ENCODE results near the gene ATP13A2. TPM values are rescaled to one million over a fixed set of nuclear protein-coding genes. Genes with fewer than 3 reads are reported as not detected.

Gene ATP13A2
- total RNA-seq, 1 experiment from 2014 or later = 9.8 TPM

GRCh38 chr1:17028662-17029188 lies 17.0 kb upstream of the ATP13A2 start:
- no peak for DNase-seq (ENCODE audit: low spot score)

DNA sequence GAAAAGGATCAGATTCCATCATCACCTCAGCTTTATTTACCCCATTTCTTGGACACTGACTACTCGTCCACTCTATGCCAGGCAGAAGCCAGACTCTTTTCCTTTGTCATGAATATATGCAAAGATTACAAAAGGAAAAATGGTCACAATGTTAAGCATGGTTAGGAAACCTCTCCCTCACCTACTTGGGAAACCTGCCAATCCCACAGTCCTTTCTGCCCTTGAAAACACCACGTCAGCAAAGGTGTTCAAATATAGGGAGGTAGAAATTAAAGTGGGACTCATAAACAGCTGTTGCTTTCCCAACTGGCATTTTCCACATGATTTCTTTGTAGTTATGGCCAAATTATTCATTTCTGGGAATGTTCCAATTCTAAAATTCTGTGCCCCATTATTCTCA lies 16.2 kb upstream of the ATP13A2 start:
- no peak for DNase-seq (ENCODE audit: low spot score)

GRCh38 chr1:17027403-17027802 lies 15.7 kb upstream of the ATP13A2 start:
- DNase-seq (ENCODE audit: low spot score) = no peak

DNA sequence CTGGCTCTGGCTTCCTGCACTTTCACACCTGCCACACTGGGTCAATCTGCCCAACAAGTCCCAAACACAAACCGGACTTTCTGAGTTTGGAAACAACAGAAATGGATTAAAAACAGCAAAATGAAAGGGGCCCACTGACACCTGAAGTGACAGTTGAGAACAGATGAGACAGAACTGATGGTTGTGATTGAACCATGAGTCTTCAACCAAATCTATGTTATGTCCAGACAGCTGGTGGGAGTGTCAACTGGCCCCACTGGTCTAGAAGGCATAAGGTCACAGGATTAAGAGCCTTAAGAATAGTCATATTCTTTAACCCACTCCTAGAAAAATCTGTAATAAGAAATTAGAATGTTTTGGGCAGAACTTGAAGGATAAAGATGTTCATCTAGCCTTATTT lies 13.0 kb upstream of the ATP13A2 start:
- no peak for DNase-seq (ENCODE audit: low spot score)

- DNase-seq (ENCODE audit: low spot score) = no peak
These were observed 11.8 kb upstream of the ATP13A2 start for GRCh38 chr1:17023573-17023972.

GRCh38 chr1:17023102-17023501 lies 11.4 kb upstream of the ATP13A2 start:
- no peak for DNase-seq (ENCODE audit: low spot score)

DNA sequence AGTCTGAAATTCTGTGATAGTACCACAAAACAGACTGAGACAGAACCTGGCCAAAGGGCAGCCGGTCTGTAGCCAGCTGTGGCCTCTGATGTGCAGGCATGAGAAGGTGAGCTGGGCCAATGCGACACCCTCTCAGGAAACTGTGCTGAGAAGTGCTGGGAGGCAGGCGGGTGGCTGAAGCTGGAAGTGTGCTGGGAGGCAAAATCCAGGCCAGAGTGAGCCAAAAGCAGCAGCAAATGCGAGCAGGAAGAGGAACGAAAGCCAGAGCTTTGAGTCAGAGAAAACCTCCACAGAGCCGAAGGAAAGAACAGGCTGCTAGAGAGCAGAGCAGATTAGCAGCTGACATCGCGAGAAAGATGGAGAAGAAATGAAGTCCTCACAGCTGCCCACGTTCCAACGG lies 10.2 kb upstream of the ATP13A2 start:
- DNase-seq (ENCODE audit: low spot score) = no peak

DNA sequence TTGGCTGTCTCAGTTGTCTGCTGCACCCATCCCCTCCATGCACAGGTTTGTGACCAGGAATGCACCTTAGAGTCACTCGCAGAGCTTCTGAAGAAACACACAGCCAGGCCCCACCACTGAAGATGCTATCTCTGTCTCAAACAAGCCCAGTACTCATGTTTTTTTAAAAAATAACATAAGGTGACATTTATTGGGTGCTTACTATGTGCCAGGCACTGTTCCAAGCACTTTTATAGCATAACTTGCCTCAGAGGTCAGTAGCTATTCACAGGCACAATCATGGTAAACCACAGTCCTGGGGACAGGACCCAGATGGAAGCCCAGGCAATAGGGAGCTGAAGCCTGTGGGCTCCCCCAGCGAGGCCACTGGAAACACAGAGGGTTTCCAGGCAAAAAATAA lies 8.8 kb upstream of the ATP13A2 start:
- no peak for DNase-seq (ENCODE audit: low spot score)

GRCh38 chr1:17018849-17019248 lies 7.1 kb upstream of the ATP13A2 start:
- no peak for DNase-seq (ENCODE audit: low spot score)

DNA sequence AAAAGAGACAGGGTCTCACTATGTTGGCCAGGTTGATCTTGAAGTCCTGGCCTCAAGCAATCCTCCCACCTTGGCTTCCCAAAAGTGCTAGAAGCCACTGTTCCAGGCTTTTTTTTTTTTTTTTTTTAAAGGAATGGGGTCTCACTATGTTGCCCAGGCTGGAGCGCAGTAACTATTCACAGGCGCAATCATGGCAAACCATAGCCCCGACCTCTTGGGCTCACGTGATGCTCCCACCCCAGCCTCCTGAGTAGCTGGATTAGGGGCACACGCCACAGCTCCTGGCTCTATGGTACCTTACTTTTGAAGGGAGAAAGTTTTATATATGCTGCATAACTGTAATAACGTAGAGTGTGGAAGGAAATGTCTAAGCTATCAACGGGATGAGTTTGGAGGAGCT lies 5.7 kb upstream of the ATP13A2 start:
- no peak for DNase-seq (ENCODE audit: low spot score)

DNA sequence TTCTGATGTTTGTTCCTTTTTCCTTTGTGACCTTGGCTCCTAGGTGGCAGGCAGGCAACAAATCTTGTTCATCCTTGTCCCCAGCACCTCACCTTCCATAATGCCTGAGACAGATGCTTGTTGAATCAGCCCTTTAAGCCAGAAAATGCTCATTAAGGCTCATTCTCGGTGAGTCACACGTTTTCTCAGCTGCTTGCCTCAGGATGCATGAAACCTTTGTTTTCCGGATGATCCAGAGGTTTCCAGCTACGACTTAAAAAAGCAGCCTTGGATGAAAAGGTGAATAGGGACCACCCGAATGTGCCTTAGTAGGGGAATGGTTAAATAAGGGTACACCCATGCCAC lies 4.6 kb upstream of the ATP13A2 start:
- DNase-seq (ENCODE audit: low spot score) = peak; percentile 32

DNA sequence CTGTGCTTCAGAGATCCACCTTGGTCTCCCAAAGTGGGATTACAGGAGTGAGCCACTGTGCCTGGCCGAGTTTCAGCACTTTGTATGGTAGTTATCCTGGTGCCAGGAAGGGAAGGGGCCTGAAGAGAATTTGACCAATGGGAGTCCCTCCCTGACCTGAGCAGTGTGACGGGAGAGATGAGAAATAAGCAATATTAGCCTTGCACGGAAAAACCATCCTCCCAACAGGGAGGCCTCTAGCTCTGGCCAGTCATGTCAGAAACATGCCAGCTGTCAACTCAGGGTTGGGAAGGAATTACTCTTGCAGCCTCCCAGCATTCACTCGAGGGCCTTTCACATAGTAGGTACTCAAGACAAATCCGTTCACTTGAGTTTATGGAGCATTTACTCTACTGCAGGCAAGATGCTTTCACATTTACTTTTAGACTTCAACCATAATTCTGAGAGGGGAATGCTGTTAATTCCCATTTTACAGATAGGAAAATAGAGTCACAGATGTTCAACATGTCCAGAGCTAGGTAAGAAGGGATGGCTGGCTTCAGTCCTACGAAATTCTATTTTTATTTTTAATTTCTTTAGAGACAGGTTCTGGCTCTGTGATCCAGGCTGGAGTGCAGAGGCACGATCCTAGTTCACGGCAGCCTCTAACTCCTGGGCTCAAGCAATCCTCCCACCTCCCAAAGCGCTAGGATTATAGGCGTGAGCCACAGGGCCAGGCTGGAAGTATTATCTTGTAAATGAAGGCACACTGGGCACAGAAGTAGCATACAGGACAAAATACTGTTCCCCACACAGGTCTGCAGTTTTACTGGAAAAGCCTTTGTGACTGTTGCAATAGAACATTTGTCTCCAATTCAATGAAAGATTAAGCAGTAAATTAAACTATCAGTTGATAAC lies 3.2 kb upstream of the ATP13A2 start:
- DNase-seq (ENCODE audit: low spot score) = no peak

GRCh38 chr1:17013491-17014320 lies 2.0 kb upstream of the ATP13A2 start:
- DNase-seq (ENCODE audit: low spot score) = no peak

DNA sequence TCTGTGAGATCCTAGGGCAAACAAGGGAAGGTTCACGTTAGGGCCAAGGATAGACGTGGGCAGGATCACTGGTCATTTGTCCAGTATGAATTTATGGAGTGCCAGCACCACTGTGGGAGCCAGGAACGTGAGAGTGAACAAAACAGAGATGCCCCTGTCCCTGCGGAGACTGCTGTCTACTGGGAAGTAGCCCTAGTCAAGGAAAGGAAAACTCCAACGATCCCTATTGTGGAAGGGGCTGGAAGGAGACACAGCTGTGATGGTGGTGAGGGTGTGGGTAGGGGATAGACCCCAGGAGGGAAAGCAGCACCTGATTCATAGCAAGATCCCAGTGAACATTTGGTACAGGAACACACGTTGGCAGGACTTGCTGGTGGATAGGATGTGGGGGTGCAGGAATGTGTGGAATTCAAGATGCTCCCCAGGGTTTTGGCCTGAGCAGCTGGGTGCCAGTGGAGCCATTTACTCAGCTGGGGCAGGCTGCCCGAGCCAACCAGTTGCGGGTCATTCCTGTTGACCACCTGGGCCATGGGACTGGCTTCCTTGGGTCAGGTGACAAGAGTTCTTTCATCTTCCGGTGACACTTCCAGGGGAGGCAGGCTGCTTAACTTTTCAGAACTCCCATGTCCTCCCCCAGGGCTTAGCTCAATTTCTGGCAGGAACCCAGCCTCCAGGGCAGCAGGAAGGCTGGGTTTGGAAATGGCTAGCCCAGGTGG lies 1.2 kb upstream of the ATP13A2 start:
- no peak for DNase-seq (ENCODE audit: low spot score)

DNA sequence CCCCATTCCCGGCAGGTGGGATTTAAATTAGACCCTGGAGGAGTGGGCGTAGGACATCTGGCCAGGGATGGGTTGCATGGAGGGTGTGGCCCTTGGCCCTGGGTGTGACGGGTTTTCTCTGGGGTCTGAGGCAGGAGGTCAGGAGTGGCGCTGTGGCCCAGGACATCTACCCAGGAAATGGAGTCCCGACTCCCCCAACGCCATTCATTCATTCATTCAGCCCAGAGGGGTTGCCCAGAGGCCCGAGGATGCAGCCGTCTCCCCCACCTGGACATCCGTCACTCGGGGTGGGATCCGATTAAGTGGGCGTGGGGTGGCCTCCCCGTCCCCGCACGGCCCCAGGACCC lies 663 bp downstream of the ATP13A2 start:
- DNase-seq (ENCODE audit: low spot score) = no peak

DNA sequence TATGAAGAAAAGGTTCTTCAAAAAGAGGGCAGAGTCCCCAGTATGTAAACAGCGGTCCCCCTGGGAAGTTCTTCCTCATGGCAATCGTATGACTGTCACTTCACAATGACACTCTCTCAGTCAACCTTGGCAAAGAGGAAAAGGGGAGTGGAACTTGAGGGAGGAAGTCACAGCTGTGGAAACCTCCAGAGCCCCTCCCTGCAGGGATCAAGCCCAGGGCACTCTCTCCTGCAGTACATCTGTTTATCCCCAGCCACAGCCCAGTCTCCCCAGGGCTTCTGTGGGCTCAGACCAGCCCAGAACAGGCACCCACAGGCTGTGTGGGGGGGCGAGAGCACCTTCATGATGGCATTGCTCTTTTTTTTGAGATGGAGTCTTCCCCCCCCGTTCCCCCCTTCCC lies 2.0 kb downstream of the ATP13A2 start:
- no peak for DNase-seq (ENCODE audit: low spot score)

GRCh38 chr1:17008208-17008855 lies 3.4 kb downstream of the ATP13A2 start:
- DNase-seq (ENCODE audit: low spot score) = no peak

GRCh38 chr1:17007121-17007520 lies 4.6 kb downstream of the ATP13A2 start:
- no peak for DNase-seq (ENCODE audit: low spot score)

DNA sequence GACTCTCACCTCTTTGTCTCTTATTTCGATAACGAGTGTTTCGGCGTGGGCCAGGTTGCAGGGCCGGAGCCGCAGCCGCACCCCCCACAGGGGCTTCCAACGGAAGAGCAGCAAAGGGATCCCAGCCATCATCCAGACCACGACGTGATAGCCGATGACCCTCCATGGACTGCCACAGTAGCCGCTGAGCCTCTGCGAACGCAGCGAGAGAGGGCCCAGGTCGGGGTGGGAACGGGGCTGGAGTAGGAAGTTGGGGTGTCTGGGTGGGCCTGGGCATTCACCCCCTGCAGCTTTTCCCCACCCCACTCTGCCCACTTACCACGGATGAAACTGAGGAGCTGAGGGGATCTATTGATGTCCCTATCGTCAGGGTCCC lies 6.4 kb downstream of the ATP13A2 start:
- DNase-seq (ENCODE audit: low spot score) = no peak

DNA sequence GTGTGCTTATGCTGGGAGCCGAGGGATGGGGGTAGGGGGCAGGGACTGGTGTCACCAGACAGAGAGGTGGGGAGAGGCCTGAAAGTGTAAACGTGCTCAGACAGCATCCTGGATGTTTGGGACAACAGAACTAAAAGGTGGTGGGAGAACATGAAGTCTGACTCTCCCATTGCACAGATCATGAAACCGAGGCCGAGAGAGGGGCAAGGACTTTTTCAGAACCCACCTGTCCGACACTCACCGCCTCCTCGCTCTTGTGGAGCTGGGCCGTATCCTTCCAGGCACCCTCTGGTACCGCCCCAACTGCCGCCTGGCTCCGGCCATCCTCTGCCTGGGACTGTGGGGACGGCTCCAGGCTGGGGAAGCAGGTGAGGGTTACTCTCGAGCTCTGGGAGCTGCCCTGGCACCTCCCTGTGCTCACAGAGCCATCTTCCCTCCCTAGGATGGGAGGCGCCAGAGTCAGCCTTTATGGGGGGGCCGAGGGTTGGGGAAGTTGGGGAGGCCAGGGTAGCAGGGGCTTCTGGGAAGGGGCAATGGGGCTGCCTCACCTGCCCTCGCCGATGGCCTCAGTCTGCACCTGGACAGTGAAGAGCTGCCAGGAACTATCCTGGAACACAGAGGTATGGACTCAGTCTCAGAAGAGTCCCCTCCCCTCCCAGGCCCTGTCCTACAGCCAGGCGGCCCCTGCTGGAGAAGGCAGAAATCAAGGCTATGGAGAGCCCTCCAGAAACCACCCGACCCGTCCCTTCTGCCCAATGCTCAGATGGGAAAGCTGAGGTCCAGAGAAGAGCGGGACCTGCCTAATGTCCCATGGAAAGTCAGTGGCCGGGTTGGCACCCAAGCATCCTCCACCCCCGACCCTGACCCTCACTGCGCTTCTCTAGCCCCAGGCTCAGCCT lies 7.0 kb downstream of the ATP13A2 start:
- no peak for DNase-seq (ENCODE audit: low spot score)

GRCh38 chr1:17002524-17002902 lies 9.2 kb downstream of the ATP13A2 start:
- no peak for DNase-seq (ENCODE audit: low spot score)

Data from H4 (cell line).